ENCODE results near the gene ERVH48-1. TPM values are rescaled to one million over a fixed set of nuclear protein-coding genes. Genes with fewer than 3 reads are reported as not detected.
"Not testable (repeated sequence)": the region's sequence is repeated elsewhere in the genome, so short reads cannot be mapped to it uniquely, and the experiment has no call there.

ERVH48-1 gene
- total RNA-seq, 8 experiments from 2014 or later: 0.25 to 2.6 (median 0.72) TPM

DNA sequence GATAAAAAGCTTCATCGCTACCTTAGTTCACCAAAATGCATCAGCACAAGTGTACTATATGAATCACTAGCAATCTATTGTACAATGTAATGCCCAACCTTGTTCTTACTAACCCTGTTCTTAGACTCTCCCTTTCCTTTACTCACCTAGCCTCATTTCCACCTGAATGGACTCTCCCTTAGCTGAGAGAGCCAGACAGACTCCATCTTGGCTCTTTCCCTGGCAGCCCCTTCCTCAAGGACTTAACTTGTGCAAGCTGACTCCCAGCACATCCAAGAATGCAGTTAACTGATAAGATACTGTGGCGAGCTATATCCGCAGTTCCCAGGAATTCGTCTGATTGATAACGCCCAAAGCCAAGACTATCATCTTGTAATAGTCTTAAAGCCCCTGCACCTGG lies 10.9 kb upstream of the ERVH48-1 start:
- H3K4me3 ChIP-seq; H3K4me1 ChIP-seq (replicated peaks in 1 of 2); ATAC-seq (replicated peaks in 6 of 8); in situ Hi-C loops (cut with MboI; ENCODE audit: low pct_unique_long_range_greater_than_20kb in 2 of 9, low sequenced_read_pairs in 9 of 9, unreplicated experiment in 9 of 9); H3K27ac ChIP-seq: not testable (repeated sequence)
- WGBS, 10 experiments: 88 to 100% (median 94%) methylated on average over 1 to 4 of the region's 5 CpGs; no CpG with 5 or more reads in 3 of the 10 experiments

DNA sequence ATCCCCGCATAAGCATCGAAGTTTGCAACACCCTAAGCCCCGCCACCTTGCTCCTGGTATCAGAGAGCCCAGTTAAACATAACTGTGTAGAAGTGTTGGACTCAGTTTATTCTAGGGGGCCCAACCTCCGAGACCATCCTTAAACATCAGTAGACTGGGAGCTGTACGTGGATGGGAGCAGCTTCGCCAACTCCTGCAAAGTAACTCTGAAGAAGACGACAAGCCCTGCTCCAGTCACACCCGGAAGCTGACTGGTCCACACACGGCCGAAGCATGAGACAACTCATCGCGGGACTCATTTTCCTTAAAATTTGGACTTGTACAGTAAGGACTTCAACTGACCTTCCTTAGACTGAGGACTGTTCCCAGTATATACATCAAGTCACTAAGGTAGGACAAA lies 8.5 kb upstream of the ERVH48-1 start:
- in situ Hi-C loops (cut with MboI; ENCODE audit: low pct_unique_long_range_greater_than_20kb in 2 of 9, low sequenced_read_pairs in 9 of 9, unreplicated experiment in 9 of 9); H3K27ac ChIP-seq; H3K4me1 ChIP-seq (replicated peaks in 1 of 2); H3K4me3 ChIP-seq; ATAC-seq (replicated peaks in 6 of 8): not testable (repeated sequence)
- WGBS, 10 experiments: 80 to 100% (median 91%) methylated on average over 1 to 9 of the region's 12 CpGs; no CpG with 5 or more reads in 5 of the 10 experiments

DNA sequence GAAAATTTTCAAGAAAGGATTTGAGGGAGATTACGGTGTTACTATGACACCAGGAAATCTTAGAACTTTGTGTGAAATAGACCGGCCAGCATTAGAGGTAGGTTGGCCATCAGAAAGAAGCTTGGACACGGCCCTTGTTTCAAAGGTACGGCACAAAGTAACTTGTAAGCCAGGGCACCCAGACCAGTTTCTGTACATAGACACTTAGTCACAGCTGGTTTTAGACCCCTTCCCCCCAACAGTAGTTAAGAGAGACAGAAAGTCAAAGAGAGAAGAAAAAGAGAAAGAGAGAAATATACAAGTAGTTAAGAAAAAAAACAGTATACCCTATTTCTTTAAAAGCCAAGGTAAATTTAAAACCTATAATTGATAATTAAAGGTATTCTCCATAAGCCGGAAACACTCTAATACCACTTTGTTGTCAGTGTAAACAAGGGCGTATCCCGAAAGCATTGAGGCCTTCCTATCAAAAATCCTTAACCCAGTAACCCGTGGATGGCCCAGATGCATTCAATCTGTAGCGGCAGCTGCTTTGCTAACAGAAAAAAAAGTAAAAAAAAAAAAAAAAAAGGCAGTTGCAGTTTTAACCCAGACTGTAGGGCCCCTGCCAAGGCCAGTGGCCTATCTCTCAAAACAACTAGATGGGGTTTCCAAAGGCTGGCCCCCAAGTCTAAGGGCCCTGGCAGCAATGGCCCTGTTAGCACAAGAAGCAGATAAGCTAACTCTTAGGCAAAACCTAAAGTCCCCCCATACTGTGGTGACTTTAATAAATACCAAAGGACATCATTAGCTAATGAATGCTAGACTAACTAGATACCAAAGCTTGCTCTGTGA lies 7.9 kb upstream of the ERVH48-1 start:
- 42 to 100% (median 93%) methylated on average over 3 to 7 of the region's 9 CpGs; no CpG with 5 or more reads in 1 of the 10 experiments for WGBS, 10 experiments
- H3K27ac ChIP-seq; H3K4me3 ChIP-seq; ATAC-seq (replicated peaks in 6 of 8); H3K4me1 ChIP-seq (replicated peaks in 1 of 2); in situ Hi-C loops (cut with MboI; ENCODE audit: low pct_unique_long_range_greater_than_20kb in 2 of 9, low sequenced_read_pairs in 9 of 9, unreplicated experiment in 9 of 9): not testable (repeated sequence)

DNA sequence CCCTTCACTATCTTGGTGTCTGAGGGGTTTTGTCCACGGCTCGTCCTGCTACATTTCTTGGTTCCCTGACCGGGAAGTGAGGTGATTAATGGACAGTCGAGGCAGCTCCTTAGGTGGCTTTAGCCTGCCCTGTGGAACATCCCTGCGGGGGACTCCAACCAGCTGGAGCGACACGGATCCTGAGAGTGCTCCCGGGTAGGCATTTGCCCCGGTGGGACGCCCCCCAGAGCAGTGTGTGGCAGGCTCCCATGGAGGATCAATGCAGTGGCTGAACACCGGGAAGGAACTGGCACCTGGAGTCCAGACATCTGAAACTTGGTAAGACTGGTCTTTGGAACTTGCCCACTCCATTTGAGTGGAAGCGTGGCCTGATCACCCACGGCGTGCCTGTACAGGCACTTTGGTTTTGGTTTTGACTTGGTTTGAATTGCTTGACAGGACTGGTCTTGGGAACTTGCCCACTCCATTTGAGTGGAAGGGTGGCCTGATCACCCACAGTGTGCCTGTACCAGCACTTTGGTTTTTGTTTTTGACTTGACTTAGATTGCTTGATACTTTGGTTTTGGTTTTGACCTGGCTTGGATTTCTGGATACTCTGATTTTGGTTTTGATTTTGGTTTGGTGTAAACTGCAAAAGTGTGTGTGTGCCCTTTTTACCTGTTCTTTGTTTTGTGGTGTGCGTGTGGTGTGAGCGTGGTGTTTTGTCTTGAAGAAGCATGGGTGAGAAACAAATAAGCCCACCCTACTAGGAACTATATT lies 7.1 kb upstream of the ERVH48-1 start:
- not testable (repeated sequence) for H3K4me1 ChIP-seq (replicated peaks in 1 of 2)

DNA sequence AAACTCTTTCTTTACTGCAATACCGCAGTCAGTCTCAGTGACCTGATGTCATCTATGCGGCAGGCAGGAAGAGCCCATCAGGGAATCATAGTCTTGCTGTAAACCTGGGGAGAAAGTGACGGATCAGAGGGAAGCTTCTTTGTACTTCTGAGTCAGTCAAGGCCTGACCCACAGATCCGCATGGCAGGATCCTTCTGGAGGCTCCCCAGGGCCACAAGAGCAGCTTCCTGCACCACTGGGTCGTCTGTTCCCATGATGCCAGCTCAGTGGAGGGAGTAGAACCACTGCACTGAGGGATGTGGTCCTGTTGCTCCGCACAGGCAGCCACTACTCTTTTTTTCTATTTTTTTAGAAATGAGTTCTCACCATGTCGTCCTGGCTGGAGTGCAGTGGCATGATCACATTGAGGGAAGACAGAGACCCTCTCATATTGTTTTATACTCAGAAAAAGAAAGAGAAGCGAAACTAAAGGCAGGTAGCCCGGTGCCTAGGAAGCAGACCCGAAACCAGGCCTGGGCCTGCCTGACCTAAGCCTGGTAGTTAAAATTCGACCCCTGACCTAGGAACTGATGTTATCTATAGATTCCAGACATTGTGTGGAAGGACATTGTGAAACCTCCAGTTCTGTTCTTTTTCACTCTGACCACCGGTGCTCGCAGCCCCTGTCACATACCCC lies 6.3 kb upstream of the ERVH48-1 start:
- WGBS, 10 experiments: 74 to 95% (median 93%) methylated on average over 1 to 7 of the region's 13 CpGs; no CpG with 5 or more reads in 3 of the 10 experiments
- in situ Hi-C loops (cut with MboI; ENCODE audit: low pct_unique_long_range_greater_than_20kb in 2 of 9, low sequenced_read_pairs in 9 of 9, unreplicated experiment in 9 of 9): no loop called here
- peak in 1 of 8 experiments; percentile 21 for ATAC-seq (replicated peaks in 6 of 8)
- Histone ChIP-seq H3K4me3 (no peak overlapping the region), H3K4me1 (replicated peaks in 1 of 2) (no peaks in the 10 kb centered on the region), H3K27ac (no peak overlapping the region)

More for the DNA sequence above, 7.1 kb upstream of the ERVH48-1 start:
- in situ Hi-C loops (cut with MboI; ENCODE audit: low pct_unique_long_range_greater_than_20kb in 2 of 9, low sequenced_read_pairs in 9 of 9, unreplicated experiment in 9 of 9); H3K4me3 ChIP-seq; ATAC-seq (replicated peaks in 6 of 8); H3K27ac ChIP-seq: not testable (repeated sequence)
- WGBS, 10 experiments: 80 to 100% (median 92%) methylated on average over 1 to 6 of the region's 16 CpGs; no CpG with 5 or more reads in 2 of the 10 experiments

DNA sequence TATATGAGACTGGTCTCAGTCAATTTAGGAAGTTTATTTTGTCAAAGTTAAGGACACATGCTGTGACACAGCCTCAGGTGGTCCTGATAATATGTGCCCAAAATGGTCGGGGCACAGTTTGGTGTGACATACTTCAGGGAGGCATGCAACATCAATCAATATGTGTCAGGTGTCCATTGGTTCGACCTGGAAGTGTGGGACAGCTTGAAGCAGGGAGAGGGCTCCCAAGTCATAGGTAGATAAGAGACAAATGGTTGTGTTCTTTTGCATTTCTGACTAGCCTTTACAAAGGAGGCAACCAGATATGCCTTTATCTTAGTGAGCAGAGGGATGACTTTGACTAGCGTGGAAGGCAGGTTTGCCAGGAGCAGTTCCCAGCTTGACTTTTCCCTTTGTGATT lies 4.5 kb upstream of the ERVH48-1 start:
- ATAC-seq (replicated peaks in 6 of 8): no peak
- no peak overlapping the region for H3K27ac ChIP-seq
- H3K4me3 ChIP-seq: no peak overlapping the region
- in situ Hi-C loops (cut with MboI; ENCODE audit: low pct_unique_long_range_greater_than_20kb in 2 of 9, low sequenced_read_pairs in 9 of 9, unreplicated experiment in 9 of 9): no loop called here
- 40 to 95% (median 73%) methylated on average over 1 to 3 of the region's 3 CpGs; no CpG with 5 or more reads in 3 of the 10 experiments for WGBS, 10 experiments
- no peaks in the 10 kb centered on the region for H3K4me1 ChIP-seq (replicated peaks in 1 of 2)

DNA sequence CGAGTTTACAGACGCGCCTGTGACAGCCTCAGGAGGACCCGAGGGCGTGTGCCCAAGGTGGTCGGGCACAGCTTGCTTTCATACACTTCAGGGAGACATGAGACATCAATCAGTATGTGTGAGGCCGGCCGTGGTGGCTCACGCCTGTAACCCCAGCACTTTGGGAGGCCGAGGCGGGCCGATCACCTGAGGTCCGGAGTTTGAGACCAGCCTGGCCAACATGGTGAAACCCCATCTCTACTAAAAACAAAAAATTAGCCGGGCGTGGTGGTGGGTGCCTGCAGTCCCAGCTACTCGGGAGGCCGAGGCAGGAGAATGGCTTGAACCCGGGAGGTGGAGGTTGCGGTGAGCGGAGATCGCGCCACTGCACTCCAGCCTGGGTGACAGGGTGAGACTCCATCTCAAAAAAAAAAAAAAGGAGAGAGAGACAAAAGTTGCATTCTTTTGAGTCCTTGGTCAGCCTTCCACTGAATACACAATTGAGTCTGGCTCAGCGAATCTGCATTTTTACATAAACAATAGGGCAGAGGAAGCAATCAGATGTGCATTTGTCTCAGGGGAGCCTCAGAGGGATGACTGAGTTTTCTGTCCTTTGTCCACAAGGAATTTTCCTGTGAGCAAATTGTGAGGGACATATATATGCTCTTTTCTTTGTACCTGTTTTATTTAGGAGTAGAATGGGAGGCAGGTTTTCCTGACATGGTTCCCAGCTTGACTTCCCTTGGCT lies 2.2 kb upstream of the ERVH48-1 start:
- H3K4me1 ChIP-seq (replicated peaks in 1 of 2); H3K27ac ChIP-seq; H3K4me3 ChIP-seq; in situ Hi-C loops (cut with MboI; ENCODE audit: low pct_unique_long_range_greater_than_20kb in 2 of 9, low sequenced_read_pairs in 9 of 9, unreplicated experiment in 9 of 9): not testable (repeated sequence)
- WGBS, 10 experiments: 82 to 98% (median 94%) methylated on average over 4 to 14 of the region's 23 CpGs; no CpG with 5 or more reads in 2 of the 10 experiments
- peak in 6 of 8 experiments; percentile 20 to 57 (median 32) for ATAC-seq (replicated peaks in 6 of 8)

DNA sequence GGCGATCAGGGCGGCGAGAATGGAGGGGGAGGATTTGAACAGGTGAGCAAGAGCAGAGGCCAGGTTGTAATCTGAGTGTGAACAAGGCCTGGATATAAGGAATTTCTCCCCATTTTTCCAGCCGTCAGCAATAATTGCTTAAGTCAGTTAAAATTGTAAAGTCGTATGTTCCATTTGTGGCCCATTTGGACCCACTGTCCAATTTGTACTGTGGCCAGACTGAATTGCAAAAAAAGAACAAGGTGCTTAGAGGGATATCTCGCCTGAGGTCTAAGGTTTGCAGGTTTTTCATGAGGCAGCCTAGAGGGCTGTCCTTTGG lies 1.0 kb downstream of the ERVH48-1 start:
- no peak overlapping the region for H3K27ac ChIP-seq
- H3K4me1 ChIP-seq (replicated peaks in 1 of 2): peaks cover 0 to 4% of the 10 kb centered on the region in 2 donors
- no peak overlapping the region for H3K4me3 ChIP-seq
- no peak for ATAC-seq (replicated peaks in 6 of 8)
- 67 to 100% (median 93%) methylated on average over 1 to 6 of the region's 6 CpGs; no CpG with 5 or more reads in 2 of the 10 experiments for WGBS, 10 experiments
- in situ Hi-C loops (cut with MboI; ENCODE audit: low pct_unique_long_range_greater_than_20kb in 2 of 9, low sequenced_read_pairs in 9 of 9, unreplicated experiment in 9 of 9): no loop called here

DNA sequence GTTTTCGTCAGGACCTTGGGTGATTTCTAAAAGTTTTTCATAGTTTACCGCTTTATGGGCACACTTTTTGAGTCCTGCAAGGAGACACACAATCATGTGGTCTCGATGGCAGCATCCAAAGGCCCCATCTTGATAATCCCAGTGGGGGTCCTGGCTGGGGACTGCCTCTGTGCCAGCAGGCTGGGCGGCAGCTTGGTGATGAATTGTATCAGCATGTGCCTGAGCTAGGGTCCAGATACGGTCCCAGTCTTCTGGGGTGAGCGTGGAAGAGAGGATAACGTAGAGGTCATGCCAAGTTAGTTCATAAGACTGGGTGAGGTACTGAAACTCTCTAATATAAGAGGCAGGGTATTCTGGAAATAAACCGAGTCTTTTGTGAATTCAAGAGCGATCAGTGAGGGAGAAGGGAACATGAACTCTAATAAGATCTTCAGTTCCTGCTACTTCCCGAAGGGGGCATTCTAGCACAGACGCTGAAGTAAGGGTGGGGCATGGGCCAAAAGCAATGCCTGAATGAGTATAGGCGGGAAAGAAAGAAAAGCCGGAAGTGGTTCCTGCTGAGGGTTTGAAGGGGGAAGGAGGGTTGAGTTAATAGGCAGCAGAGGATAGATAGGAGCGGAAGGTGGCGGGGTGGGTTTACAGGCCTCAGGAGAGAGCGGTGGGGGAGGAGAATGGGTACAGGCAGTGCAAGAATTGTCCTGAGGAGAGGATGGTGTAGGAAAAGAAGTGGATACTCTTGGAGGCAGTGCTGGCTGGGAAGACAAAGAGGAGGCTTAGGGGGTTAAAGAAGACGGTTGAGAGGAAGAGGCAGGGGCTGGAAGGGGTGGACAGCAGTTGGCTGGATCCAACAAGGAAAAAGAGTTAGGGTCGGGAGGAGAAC lies 1.6 kb downstream of the ERVH48-1 start:
- no peak overlapping the region for H3K4me3 ChIP-seq
- H3K4me1 ChIP-seq (replicated peaks in 1 of 2): peaks cover 0 to 4% of the 10 kb centered on the region in 2 donors
- peak; percentile 66 to 98 (median 76) for ATAC-seq (replicated peaks in 6 of 8)
- in situ Hi-C loops (cut with MboI; ENCODE audit: low pct_unique_long_range_greater_than_20kb in 2 of 9, low sequenced_read_pairs in 9 of 9, unreplicated experiment in 9 of 9): no loop called here
- 0 to 80% (median 29%) methylated on average over 1 to 13 of the region's 18 CpGs; no CpG with 5 or more reads in 1 of the 10 experiments for WGBS, 10 experiments
- H3K27ac ChIP-seq: no peak overlapping the region

DNA sequence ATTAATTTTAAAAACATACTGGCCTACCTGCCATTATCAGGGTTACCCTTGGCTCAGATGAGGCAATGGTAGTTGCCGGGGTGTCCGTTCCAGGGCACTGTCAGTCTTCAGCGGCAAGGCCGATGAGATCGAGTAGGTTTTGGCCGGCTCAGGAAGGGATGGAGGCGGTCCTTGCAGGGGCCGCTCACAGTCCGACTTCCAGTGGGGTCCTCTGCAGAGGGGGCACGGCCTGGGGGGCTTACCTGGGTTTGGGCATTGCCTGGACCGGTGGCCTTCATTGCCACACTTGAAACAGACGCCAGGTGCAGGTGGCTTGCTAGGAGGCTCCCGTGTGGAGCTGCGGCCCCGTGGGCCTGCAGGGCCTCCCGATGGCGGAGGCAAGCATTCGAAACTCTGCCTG lies 2.5 kb downstream of the ERVH48-1 start:
- no peak for ATAC-seq (replicated peaks in 6 of 8)
- Histone ChIP-seq H3K4me3 (no peak overlapping the region), H3K4me1 (replicated peaks in 1 of 2) (peaks cover 0 to 4% of the 10 kb centered on the region in 2 donors), H3K27ac (no peak overlapping the region)
- in situ Hi-C loops (cut with MboI; ENCODE audit: low pct_unique_long_range_greater_than_20kb in 2 of 9, low sequenced_read_pairs in 9 of 9, unreplicated experiment in 9 of 9): no loop called here
- 81 to 100% (median 95%) methylated on average over 1 to 11 of the region's 18 CpGs; no CpG with 5 or more reads in 4 of the 10 experiments for WGBS, 10 experiments

DNA sequence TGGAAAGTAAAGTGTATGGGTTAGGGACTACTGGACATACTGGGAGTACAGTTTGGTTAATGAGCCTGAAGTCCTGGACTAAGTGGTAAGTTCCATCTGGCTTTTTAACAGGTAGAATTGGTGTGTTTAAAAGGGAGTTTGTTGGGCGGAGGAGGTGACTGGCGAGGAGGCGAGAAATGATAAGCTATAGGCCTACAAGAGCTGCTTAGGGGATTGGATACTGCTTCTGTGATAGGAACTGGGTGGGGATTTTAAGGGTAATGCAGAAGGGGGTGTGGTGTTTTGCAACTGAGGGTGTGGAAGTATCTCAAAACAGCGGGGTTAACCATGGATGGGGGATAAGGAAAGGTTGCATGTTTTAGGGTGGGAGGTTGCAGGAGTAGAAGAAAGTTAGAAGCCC lies 3.5 kb downstream of the ERVH48-1 start:
- in situ Hi-C loops (cut with MboI; ENCODE audit: low pct_unique_long_range_greater_than_20kb in 2 of 9, low sequenced_read_pairs in 9 of 9, unreplicated experiment in 9 of 9): no loop called here
- 0 to 100% (median 72%) methylated on average over 1 to 4 of the region's 4 CpGs; no CpG with 5 or more reads in 2 of the 10 experiments for WGBS, 10 experiments
- ATAC-seq (replicated peaks in 6 of 8): no peak
- no peak overlapping the region for H3K27ac ChIP-seq
- peaks cover 0 to 4% of the 10 kb centered on the region in 2 donors for H3K4me1 ChIP-seq (replicated peaks in 1 of 2)
- H3K4me3 ChIP-seq: no peak overlapping the region

DNA sequence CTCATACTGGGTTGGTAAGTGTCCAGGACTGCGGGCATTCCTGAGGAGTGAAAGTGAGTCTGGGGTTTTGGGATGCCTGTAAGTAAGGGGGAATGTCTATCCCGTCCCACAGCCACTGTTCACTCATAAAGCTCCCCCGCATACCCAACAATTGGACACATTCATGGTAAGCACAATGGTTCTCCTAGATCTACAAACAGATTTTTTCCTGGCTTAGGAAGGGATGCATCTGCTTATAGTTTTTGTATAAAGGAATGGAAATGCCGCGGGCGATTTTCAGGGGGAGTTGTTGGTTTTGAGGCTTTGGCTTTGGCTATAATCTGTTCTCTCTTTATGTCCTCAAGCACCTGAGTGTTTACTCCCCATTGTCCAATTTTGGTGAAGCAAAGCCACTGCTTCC lies 7.1 kb downstream of the ERVH48-1 start:
- WGBS, 10 experiments: 87 to 100% (median 98%) methylated on average over 1 to 5 of the region's 6 CpGs; no CpG with 5 or more reads in 1 of the 10 experiments
- Histone ChIP-seq H3K4me3 (no peak overlapping the region), H3K27ac (no peak overlapping the region), H3K4me1 (replicated peaks in 1 of 2) (no peaks in the 10 kb centered on the region)
- no peak for ATAC-seq (replicated peaks in 6 of 8)
- in situ Hi-C loops (cut with MboI; ENCODE audit: low pct_unique_long_range_greater_than_20kb in 2 of 9, low sequenced_read_pairs in 9 of 9, unreplicated experiment in 9 of 9): no loop called here

Data from motor neuron (in vitro differentiated cells).